ENCODE data around the gene CNPY4. TPM values are rescaled to one million over a fixed set of nuclear protein-coding genes. Genes with fewer than 3 reads are reported as not detected.

The CNPY4 gene
- total RNA-seq, 4 donors from 2014 or later: 3.8 to 8.4 (median 6.5) TPM

- DNase-seq (ENCODE audit: low spot score in 2 of 2): no peak
- no peak for TF ChIP-seq POLR2A (IDR thresholded peaks at IDR 0.05)
- no peak for TF ChIP-seq CTCF (IDR thresholded peaks at IDR 0.05)
- H3K4me3 ChIP-seq (ENCODE audit: low read depth, poor library complexity, severe bottlenecking): no peak overlapping the region
- intact Hi-C loops (cut with DNase I; ENCODE audit: low total_unique reads): no loop called here
- WGBS, 2 donors: 93 to 97% methylated on average over 6 of the region's 6 CpGs
Measured at GRCh38 chr7:100075418-100075817, 44.0 kb upstream of the CNPY4 start.

- DNase-seq (ENCODE audit: low spot score in 2 of 2): no peak
- no peak overlapping the region for H3K4me3 ChIP-seq (ENCODE audit: low read depth, poor library complexity, severe bottlenecking)
- 93 to 99% methylated on average over 4 of the region's 4 CpGs for WGBS, 2 donors
- intact Hi-C loops (cut with DNase I; ENCODE audit: low total_unique reads): no loop called here
- TF ChIP-seq CTCF (IDR thresholded peaks at IDR 0.05) (no peak), POLR2A (IDR thresholded peaks at IDR 0.05) (no peak)
Measured at GRCh38 chr7:100077205-100077604, 42.2 kb upstream of the CNPY4 start.

DNA sequence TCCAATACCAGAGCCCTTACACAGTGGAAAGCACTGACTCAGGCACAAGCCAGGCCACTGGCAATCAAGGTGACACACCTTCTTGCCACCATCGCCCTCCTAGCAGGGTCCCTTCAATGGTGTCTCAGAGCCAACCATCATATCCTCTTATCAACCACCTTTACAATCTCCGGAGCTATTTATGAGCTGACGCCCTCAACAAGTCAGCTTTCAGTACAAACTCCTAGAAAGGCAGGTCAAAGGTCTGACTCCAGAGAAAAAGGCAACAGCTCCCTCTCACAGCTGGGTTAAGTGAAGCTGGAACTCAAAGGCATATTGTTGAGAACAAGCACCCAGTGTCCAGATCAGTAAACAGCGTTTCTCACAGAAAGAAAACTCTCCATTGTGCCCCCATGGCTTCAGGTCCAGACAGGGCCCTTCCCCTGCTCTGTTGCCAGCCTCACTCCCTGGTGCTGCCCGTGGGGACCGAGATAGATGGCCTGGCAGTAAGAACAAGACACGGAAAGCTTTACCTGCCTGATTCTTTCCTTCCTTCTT, 40.3 kb upstream of the CNPY4 start:
- DNase-seq (ENCODE audit: low spot score in 2 of 2): no peak
- WGBS, 2 donors: 66 to 75% methylated on average over 7 of the region's 7 CpGs
- H3K4me3 ChIP-seq (ENCODE audit: low read depth, poor library complexity, severe bottlenecking): no peak overlapping the region
- TF ChIP-seq POLR2A (IDR thresholded peaks at IDR 0.05) (no peak), CTCF (IDR thresholded peaks at IDR 0.05) (no peak)
- intact Hi-C loops (cut with DNase I; ENCODE audit: low total_unique reads): no loop called here

DNA sequence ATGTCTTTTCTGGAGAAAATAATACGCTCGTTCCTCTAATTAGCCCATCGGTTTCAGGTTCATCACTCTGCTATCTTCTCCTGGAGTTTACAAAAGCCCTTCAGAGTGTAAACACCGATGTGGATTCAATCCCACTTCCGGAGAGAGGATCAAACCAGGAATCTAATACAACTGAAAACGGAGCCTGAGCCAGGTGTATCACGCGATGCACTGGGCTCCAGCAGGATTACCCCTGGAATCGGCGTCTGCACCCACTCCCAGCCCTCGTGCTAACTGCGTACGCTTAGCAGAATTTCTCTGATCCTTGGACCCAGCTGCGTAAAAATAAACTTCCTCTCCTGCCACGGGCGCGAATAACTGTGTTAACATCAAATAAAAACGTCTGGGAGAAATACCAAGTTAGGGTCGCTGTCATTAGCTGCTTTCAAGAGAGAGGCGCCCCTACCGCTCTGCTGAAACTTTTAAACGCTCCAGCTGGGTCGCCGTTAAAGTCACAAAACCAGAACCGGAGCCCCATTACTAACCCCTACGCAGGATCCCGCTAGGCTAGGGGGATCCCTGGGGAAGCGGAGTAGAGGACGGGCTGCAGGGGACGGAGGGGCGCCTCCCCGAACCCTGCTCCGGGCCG, 38.4 kb upstream of the CNPY4 start:
- no peak for DNase-seq (ENCODE audit: low spot score in 2 of 2)
- peak overlapping the region; percentile 73 for H3K4me3 ChIP-seq (ENCODE audit: low read depth, poor library complexity, severe bottlenecking)
- WGBS, 2 donors: 1% methylated on average over 34 of the region's 34 CpGs
- TF ChIP-seq POLR2A (IDR thresholded peaks at IDR 0.05) (no peak), CTCF (IDR thresholded peaks at IDR 0.05) (no peak)
- intact Hi-C loops (cut with DNase I; ENCODE audit: low total_unique reads): no loop called here

- DNase-seq (ENCODE audit: low spot score in 2 of 2): peak; percentile 98 to 100
- peak within 1 kb of the TSS; percentile 73 for H3K4me3 ChIP-seq (ENCODE audit: low read depth, poor library complexity, severe bottlenecking)
- intact Hi-C loops (cut with DNase I; ENCODE audit: low total_unique reads): no loop called here
- peak in 1 of 2 donors; percentile 6 for TF ChIP-seq POLR2A (IDR thresholded peaks at IDR 0.05)
- TF ChIP-seq CTCF (IDR thresholded peaks at IDR 0.05): peak in 1 of 3 donors; percentile 90
- 0 to 1% methylated on average over 44 to 48 of the region's 55 CpGs for WGBS, 2 donors
Measured at GRCh38 chr7:100081535-100082102, 37.8 kb upstream of the CNPY4 start, which contains the start of gene ZNF3. Gene ZNF3 (minus strand): TSS chr7:100081723. CDS start chr7:100077357, 4,366 bp downstream.
